SU-DHL-6 (cell line): ENCODE results near the gene KCNN3.
"Not testable (repeated sequence)": the region's sequence is repeated elsewhere in the genome, so short reads cannot be mapped to it uniquely, and the experiment has no call there.

Experiments used
- EZH2phosphoT487 ChIP-seq: fragments of 200-600 bp; sonication (generic), shearing (Covaris generic); conservative IDR thresholded peaks from 2 replicates; pipeline ENCODE4 v1.6.1; 2018; ENCODE audit warnings: mild to moderate bottlenecking, antibody characterized with exemption, low read length, moderate library complexity, mixed read lengths
- TF ChIP-seq, protein P1 (sequence below): fragments of 200-600 bp; sonication (generic); IDR thresholded peaks from one replicate; pipeline ENCODE4 v1.5.1; 2017; ENCODE audit warnings: antibody characterized with exemption, mild to moderate bottlenecking, low read length, moderate library complexity; ENCODE audit not compliant: insufficient read depth, poor library complexity, severe bottlenecking

- TF ChIP-seq, protein P1, sequence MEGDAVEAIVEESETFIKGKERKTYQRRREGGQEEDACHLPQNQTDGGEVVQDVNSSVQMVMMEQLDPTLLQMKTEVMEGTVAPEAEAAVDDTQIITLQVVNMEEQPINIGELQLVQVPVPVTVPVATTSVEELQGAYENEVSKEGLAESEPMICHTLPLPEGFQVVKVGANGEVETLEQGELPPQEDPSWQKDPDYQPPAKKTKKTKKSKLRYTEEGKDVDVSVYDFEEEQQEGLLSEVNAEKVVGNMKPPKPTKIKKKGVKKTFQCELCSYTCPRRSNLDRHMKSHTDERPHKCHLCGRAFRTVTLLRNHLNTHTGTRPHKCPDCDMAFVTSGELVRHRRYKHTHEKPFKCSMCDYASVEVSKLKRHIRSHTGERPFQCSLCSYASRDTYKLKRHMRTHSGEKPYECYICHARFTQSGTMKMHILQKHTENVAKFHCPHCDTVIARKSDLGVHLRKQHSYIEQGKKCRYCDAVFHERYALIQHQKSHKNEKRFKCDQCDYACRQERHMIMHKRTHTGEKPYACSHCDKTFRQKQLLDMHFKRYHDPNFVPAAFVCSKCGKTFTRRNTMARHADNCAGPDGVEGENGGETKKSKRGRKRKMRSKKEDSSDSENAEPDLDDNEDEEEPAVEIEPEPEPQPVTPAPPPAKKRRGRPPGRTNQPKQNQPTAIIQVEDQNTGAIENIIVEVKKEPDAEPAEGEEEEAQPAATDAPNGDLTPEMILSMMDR = not testable (repeated sequence)
- TF ChIP-seq EZH2phosphoT487 = not testable (repeated sequence)
Measured at GRCh38 chr1:154908129-154908528, 38.0 kb upstream of the KCNN3 start.
